ENCODE results near the gene STUB1.

Gene STUB1

DNA sequence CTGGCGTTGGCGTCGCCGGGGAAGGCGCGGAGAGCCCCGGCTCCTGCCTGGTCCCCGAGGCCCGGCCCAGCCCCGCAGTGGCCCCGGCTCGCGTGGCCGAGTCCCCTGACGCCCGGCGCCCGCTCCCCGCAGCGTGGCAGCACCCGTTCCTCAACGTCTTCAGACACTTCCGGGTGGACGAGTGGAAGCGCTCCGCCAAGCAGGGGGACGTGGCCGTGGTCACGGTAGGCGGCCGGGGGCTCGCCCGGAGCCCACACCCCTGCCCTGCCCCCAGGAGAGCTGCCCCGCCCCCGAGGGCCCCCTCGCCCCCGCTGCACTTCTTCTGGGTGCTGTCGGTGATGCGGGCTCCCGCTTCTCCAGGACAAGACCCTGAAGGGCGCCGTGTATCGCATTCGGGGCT, 30.6 kb upstream of the STUB1 start:
- TF ChIP-seq CREB1 (IDR thresholded peaks at IDR 0.05; ENCODE audit: low read depth) (no peak), YY1 (IDR thresholded peaks at IDR 0.05; ENCODE audit: low read depth) (no peak), NFIC (IDR thresholded peaks at IDR 0.05) (no peak), TEAD4 (IDR thresholded peaks at IDR 0.05) (no peak), CEBPB (IDR thresholded peaks at IDR 0.05) (no peak), EP300 (IDR thresholded peaks at IDR 0.05; ENCODE audit: borderline replicate concordance) (no peak), ZBTB7A (IDR thresholded peaks at IDR 0.05; ENCODE audit: low read depth) (no peak), TAF1 (IDR thresholded peaks at IDR 0.05; ENCODE audit: low read depth) (no peak), TCF12 (IDR thresholded peaks at IDR 0.05; ENCODE audit: low read depth) (no peak)
- TF ChIP-seq, protein P1, sequence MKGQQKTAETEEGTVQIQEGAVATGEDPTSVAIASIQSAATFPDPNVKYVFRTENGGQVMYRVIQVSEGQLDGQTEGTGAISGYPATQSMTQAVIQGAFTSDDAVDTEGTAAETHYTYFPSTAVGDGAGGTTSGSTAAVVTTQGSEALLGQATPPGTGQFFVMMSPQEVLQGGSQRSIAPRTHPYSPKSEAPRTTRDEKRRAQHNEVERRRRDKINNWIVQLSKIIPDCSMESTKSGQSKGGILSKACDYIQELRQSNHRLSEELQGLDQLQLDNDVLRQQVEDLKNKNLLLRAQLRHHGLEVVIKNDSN (IDR thresholded peaks at IDR 0.05) = no peak
- TF ChIP-seq, protein P2, sequence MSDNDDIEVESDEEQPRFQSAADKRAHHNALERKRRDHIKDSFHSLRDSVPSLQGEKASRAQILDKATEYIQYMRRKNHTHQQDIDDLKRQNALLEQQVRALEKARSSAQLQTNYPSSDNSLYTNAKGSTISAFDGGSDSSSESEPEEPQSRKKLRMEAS (IDR thresholded peaks at IDR 0.05) = no peak

DNA sequence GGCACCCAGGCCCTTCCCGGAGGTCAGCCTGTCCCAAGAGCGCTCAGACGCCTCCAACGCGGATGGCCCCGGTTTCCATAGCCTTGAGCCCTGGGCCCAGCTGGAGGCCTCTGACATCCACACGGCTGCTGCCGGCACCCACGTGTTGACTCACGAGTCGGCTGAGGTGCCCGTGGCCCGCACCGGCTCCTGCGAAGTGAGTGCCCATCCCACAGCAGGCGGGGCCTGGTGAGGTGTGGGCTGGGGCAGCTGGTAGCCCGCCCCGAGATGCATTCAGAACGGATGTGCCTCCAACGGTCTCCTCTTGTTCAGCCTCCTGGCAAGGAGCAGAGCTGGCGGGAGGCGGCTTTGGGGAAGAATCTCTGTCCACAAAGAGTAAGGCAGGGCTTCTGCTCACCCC, 28.4 kb upstream of the STUB1 start:
- TF ChIP-seq YY1 (IDR thresholded peaks at IDR 0.05; ENCODE audit: low read depth) (no peak), NFIC (IDR thresholded peaks at IDR 0.05) (no peak), RAD21 (IDR thresholded peaks at IDR 0.05; ENCODE audit: low read depth) (no peak), ZBTB7A (IDR thresholded peaks at IDR 0.05; ENCODE audit: low read depth) (no peak), TAF1 (IDR thresholded peaks at IDR 0.05; ENCODE audit: low read depth) (no peak), FOXM1 (IDR thresholded peaks at IDR 0.05; ENCODE audit: borderline replicate concordance, low read depth) (no peak), CEBPB (IDR thresholded peaks at IDR 0.05) (no peak), CREB1 (IDR thresholded peaks at IDR 0.05; ENCODE audit: low read depth) (no peak), EGR1 (IDR thresholded peaks at IDR 0.05) (no peak)
- TF ChIP-seq, protein P3, sequence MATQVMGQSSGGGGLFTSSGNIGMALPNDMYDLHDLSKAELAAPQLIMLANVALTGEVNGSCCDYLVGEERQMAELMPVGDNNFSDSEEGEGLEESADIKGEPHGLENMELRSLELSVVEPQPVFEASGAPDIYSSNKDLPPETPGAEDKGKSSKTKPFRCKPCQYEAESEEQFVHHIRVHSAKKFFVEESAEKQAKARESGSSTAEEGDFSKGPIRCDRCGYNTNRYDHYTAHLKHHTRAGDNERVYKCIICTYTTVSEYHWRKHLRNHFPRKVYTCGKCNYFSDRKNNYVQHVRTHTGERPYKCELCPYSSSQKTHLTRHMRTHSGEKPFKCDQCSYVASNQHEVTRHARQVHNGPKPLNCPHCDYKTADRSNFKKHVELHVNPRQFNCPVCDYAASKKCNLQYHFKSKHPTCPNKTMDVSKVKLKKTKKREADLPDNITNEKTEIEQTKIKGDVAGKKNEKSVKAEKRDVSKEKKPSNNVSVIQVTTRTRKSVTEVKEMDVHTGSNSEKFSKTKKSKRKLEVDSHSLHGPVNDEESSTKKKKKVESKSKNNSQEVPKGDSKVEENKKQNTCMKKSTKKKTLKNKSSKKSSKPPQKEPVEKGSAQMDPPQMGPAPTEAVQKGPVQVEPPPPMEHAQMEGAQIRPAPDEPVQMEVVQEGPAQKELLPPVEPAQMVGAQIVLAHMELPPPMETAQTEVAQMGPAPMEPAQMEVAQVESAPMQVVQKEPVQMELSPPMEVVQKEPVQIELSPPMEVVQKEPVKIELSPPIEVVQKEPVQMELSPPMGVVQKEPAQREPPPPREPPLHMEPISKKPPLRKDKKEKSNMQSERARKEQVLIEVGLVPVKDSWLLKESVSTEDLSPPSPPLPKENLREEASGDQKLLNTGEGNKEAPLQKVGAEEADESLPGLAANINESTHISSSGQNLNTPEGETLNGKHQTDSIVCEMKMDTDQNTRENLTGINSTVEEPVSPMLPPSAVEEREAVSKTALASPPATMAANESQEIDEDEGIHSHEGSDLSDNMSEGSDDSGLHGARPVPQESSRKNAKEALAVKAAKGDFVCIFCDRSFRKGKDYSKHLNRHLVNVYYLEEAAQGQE (IDR thresholded peaks at IDR 0.05; ENCODE audit: low read depth) = no peak

DNA sequence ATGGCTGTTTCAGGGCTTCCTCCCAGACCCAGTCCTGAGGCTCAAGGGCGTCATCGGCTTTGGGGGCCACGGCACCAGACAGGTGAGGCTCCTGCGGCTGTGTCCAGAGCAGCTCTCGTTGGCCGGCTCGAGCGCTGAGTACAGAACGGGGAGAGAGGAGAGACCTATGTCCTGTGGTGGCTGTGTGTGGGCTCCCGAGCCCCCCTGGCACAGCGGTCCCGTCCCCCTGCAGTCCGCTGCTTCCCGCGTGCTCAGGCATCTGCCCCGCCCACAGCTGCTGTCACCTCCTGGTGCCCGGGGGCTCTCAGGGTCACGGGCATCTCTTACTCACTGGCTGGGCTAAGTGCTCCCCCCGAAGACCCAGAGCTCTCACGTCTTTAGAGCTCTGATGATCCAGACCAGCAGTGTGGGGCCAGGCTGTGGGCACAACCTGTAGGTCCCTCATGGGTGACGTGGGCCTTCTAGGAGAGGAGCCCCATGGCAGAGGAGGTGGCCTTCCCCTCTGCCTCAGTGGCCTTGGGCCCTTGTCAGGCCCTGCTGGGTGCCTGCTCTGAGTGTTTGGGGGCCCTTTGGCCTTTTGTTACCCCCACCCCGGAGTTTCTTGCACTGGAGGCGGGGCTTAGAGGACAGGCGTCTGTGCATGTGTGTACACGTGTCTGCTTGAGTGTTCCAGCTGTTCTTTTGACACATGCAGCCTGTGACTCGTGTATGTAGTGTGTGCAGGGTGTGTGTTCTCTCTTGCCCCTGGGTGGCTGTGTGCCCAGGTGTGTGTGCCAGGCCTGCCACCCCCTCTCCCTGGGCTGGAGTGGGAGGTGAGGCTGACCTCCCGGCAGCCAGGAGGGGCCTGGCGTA, 27.5 kb upstream of the STUB1 start:
- TF ChIP-seq, protein P3 (IDR thresholded peaks at IDR 0.05; ENCODE audit: low read depth) = no peak
- TF ChIP-seq EP300 (IDR thresholded peaks at IDR 0.05; ENCODE audit: borderline replicate concordance) = no peak

DNA sequence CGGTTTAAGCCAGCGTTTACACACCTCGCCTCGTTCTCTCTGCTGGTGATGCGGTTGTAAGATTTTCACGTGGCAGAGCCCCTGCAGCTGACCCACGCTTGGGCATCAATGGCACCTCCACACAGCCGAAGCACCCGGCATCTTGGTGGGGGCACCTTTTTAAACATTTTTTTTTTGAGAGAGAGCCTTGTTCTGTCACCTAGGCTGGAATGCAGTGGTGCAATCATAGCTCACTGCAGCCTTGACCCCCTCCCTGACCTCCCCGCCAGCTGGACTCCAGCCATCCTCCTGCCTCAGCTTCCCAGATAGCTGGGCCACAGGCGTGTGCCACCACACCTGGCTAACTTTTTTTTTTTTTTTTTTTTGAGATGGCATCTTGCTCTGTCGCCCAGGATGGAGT, 26.2 kb upstream of the STUB1 start:
- no peak for TF ChIP-seq CEBPB (IDR thresholded peaks at IDR 0.05)
- TF ChIP-seq, protein P1 (IDR thresholded peaks at IDR 0.05) = no peak
- TF ChIP-seq, protein P2 (IDR thresholded peaks at IDR 0.05) = no peak

DNA sequence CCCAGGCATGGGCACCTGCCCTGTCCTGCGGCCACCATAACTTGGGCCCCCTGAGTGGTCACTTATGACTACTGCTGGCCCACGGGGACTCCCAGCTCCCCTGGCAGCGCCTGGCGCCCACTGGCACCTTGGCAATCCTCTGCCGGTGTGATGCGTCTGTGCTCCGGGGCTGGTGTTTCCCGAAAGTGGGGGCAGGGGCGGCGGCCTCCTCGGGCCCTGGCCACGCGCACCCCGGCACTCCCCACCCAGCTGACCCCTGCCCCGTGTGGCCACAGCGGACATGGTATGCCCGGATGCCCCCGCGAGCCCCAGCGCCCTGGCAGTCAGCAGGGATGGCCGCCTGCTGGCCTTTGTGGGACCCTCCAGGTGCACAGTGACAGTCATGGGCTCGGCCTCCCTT, 22.7 kb upstream of the STUB1 start:
- TF ChIP-seq CEBPB (IDR thresholded peaks at IDR 0.05) (no peak), TAF1 (IDR thresholded peaks at IDR 0.05; ENCODE audit: low read depth) (no peak)

DNA sequence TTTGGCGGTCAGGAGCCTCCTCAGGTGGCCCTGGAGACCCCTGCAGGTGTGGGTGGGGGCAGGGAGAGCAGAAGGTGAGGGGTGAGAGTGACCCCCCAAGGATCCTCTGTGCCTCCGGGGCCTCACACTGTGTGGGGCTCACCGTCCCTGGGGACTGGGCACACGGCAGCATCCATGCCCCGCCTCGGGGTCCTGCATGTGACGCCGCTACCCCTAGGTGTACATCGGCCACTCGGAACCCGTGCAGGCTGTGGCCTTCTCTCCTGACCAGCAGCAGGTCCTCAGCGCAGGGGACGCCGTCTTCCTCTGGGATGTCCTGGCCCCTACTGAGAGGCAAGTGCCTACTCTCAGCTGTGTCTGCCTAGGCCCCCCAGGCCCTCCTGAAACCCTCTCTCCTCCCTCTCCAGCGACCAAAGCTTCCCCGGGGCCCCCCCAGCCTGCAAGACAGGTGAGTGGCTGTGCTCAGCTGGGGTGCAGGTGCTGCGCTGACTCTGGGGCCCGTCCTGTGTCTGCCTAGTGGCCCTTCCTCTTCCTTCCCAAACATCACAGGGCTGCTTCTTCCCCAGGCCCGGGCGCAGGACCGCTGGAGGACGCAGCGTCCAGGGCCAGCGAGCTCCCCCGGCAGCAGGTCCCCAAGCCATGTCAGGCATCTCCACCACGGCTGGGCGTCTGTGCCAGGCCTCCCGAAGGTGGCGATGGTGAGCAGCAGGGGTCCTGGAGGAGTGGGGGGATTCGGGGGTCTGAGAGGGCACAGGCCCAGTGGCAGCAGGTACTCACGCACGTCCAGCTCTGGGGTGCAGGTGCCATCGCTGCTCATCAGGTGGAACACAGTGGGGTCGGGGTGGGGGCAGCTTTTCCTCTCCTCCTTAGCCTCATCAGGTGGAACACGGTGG, 21.3 kb upstream of the STUB1 start:
- TF ChIP-seq, protein P3 (IDR thresholded peaks at IDR 0.05; ENCODE audit: low read depth) = no peak
- TF ChIP-seq TCF12 (IDR thresholded peaks at IDR 0.05; ENCODE audit: low read depth) (no peak), CREB1 (IDR thresholded peaks at IDR 0.05; ENCODE audit: low read depth) (no peak), FOXM1 (IDR thresholded peaks at IDR 0.05; ENCODE audit: borderline replicate concordance, low read depth) (no peak), ZBTB7A (IDR thresholded peaks at IDR 0.05; ENCODE audit: low read depth) (no peak), EGR1 (IDR thresholded peaks at IDR 0.05) (no peak), TEAD4 (IDR thresholded peaks at IDR 0.05) (no peak), TAF1 (IDR thresholded peaks at IDR 0.05; ENCODE audit: low read depth) (no peak), RAD21 (IDR thresholded peaks at IDR 0.05; ENCODE audit: low read depth) (no peak), CEBPB (IDR thresholded peaks at IDR 0.05) (no peak), NFIC (IDR thresholded peaks at IDR 0.05) (no peak), YY1 (IDR thresholded peaks at IDR 0.05; ENCODE audit: low read depth) (no peak), EP300 (IDR thresholded peaks at IDR 0.05; ENCODE audit: borderline replicate concordance) (no peak)
- TF ChIP-seq, protein P2 (IDR thresholded peaks at IDR 0.05) = no peak
- TF ChIP-seq, protein P1 (IDR thresholded peaks at IDR 0.05) = no peak

Measured in Ishikawa (cell line).